Epithelial cell of proximal tubule (primary cell): ENCODE data around the gene CCDC85C. TPM values are rescaled to one million over a fixed set of nuclear protein-coding genes. Genes with fewer than 3 reads are reported as not detected.

Experiments used
- DNase-seq: peaks from one replicate; pipeline ENCODE4 v3.0.0-alpha.2; 2011; ENCODE audit warnings: low read depth
- H3K4me3 ChIP-seq: 2 replicates; pipeline ENCODE4 v1.5.1; 2011; ENCODE audit warnings: low read depth, mild to moderate bottlenecking, low read length
- total RNA-seq: library from RNA; depleted of rRNA; stranded (reverse); fragments of >200 nt; gene quantifications from 2 replicates; pipeline ENCODE4 v1.2.3, GENCODE V29; 2015
- TF ChIP-seq, protein P1 (sequence below): conservative IDR thresholded peaks from 2 replicates; pipeline ENCODE4 v1.5.1; 2012; ENCODE audit warnings: low read depth, mild to moderate bottlenecking, low read length

Gene CCDC85C
- total RNA-seq, 1 donor from 2014 or later: 29.6 TPM

DNA sequence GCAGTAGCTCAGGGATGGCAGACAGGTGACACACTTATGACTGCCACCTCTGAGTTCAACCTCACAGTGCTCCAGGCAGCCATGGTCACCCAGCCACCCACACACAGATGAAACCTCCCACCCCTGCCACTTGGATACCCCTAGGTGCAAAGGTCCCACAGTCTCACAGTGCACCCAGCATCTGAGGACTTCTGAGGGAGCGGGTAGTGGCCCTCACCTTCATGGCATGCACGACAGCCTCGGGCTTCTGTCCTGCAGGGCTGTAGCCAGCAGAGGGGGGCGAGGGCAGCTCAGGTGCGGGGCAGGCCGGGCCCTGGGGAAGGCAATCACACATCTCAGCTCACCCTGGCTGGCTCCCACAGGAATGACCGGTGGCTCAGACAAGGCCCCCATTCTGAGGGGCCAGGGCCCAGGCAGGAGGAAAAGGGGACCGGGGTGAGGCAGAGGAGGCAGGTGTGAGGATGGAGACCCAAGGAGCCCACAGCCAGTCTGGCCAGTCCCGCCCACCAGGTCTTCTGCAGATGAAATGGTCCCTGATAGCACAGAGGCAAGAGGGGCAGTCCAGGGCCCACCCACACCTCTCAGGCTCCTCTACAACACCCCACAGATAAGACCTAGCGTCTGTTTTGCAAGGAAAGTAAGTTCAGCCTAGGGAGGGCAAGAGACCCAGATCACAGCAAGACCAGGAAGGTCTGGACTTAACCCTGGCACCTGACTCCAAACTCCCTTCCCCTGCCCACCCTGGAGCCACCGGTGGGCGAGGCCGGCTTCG is 87.0 kb downstream of the CCDC85C start:
- TF ChIP-seq, protein P1, sequence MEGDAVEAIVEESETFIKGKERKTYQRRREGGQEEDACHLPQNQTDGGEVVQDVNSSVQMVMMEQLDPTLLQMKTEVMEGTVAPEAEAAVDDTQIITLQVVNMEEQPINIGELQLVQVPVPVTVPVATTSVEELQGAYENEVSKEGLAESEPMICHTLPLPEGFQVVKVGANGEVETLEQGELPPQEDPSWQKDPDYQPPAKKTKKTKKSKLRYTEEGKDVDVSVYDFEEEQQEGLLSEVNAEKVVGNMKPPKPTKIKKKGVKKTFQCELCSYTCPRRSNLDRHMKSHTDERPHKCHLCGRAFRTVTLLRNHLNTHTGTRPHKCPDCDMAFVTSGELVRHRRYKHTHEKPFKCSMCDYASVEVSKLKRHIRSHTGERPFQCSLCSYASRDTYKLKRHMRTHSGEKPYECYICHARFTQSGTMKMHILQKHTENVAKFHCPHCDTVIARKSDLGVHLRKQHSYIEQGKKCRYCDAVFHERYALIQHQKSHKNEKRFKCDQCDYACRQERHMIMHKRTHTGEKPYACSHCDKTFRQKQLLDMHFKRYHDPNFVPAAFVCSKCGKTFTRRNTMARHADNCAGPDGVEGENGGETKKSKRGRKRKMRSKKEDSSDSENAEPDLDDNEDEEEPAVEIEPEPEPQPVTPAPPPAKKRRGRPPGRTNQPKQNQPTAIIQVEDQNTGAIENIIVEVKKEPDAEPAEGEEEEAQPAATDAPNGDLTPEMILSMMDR: no peak
- DNase-seq: no peak
- H3K4me3 ChIP-seq: no peak overlapping the region

DNA sequence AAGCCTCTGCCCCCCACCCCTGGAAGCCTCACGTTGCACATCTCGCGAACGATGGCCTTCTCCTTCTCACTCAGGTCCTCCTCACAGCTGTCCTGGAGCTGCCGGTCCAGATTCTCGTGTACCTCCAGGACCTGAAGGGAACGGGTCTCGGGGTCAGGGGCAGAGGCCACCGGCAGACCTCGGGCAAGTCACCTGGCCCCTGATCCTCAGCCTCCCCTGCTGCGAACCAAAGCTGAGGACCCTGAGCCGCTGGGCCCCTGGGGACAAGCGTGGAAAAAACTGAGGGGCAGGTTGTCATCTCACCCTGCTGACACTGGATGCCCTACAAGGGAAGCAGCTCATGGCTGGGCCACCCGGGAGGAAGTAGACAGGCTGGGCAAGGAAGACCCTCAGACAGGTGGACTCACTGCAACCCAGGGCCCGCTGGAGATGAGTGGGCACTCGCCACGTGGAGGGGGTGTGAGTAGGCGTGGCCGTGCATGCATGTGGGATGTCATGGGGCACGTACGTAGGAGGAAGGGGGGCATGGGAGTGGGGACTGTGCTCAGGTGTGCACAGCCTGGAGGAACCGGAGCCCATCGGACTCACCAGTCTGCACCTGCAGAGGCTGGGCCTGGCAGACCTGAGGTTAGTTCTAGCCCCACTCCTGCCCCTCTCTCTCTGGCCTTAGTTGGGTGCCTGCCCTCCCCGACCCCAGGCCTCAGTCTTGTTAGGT is 87.7 kb downstream of the CCDC85C start:
- no peak overlapping the region for H3K4me3 ChIP-seq
- TF ChIP-seq, protein P1: no peak
- DNase-seq: no peak

DNA sequence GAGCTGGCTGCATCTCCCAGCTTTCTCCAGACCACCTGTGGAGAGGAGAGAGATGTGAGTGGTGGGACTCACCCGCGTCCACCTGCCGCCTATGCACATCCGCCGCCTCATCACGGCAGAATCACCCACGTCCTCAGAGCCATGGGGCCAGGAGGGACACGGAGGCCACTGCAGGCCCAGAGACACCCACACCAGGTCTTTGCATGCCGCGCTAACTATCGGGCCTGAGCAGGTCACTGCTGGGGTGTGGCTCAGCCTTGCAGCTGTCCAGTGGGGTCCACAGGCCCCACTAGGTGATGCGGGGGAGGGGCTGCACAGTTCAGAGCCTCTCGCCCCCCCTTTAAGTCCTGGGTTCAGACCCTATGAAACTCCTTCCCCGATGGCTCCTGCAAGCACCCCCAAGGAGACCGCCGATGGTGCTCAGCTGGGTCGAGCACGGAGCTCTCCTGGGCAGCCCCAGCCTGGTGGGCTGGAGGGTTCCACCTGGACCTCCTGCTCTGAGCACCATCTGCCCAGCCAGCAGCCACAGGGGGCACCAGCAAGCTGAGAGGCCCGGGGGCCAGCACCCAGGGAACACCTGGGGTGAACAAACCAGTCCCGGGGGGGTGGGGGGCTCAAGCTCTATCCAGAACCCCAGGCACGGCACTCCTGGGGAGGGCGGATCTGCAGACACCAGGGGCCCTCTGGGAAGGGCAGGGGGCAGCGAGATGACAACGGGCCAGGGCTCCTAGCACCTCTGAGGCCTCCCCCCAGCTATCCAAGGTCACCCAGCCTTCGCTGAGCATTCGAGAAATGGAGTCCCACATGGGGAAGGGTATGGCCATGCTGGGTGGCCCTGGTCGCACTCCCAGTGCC is 88.5 kb downstream of the CCDC85C start:
- no peak for DNase-seq
- H3K4me3 ChIP-seq: no peak overlapping the region
- TF ChIP-seq, protein P1: no peak

GRCh38 chr14:99514552-99515300 is 89.3 kb downstream of the CCDC85C start:
- no peak overlapping the region for H3K4me3 ChIP-seq
- DNase-seq: no peak
- TF ChIP-seq, protein P1: no peak

GRCh38 chr14:99513946-99514551 is 90.0 kb downstream of the CCDC85C start:
- DNase-seq: no peak
- TF ChIP-seq, protein P1: no peak
- H3K4me3 ChIP-seq: no peak overlapping the region

DNA sequence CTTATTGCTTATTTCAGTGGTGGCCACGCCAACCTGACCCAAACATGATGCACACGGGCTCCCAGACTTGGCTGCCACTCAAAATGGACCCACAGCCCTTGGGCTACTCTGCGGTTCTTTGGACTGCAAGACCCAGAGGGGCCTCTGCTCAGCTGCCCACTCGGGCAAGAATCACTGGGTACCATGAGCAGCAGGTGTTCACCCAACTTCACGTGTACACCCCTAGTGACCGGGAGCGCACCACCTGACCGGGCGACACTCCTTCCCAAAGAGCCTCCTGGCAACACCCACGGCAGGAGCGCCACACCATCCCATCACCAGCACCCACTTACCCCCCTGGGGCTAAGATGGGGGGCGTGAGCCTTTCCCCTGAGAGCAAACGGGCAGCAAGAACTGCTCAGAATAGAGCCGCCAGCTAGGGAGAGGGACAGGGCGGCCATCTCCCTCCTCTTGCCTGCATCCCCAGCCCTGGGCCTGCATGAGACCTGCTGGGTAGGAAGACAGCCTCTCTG is 90.8 kb downstream of the CCDC85C start:
- DNase-seq: no peak
- H3K4me3 ChIP-seq: no peak overlapping the region
- TF ChIP-seq, protein P1: no peak
